Mammary epithelial cell (primary cell): ENCODE results near the gene CTNNBIP1.

ENCODE experiments used
- EZH2 ChIP-seq: IDR thresholded peaks from 2 replicates; pipeline ENCODE4 v1.6.1; 2012; ENCODE audit warnings: low read length, inconsistent platforms, borderline replicate concordance
- TF ChIP-seq, protein P1 (sequence below), 2 donors: IDR thresholded peaks in 1 of 2; conservative IDR thresholded peaks in 1 of 2; 2 replicates each; pipeline ENCODE4 v1.5.1; 2011 to 2012; ENCODE audit warnings: inconsistent platforms in 2 of 2, low read length in 2 of 2, mild to moderate bottlenecking in 2 of 2, control low read depth in 1 of 2, low read depth in 1 of 2; ENCODE audit not compliant: insufficient read depth in 1 of 2; ENCODE audit errors: extremely low read depth in 1 of 2

GRCh38 chr1:9910423-9911178 lies 532 bp upstream of the CTNNBIP1 start:
- TF ChIP-seq, protein P1, sequence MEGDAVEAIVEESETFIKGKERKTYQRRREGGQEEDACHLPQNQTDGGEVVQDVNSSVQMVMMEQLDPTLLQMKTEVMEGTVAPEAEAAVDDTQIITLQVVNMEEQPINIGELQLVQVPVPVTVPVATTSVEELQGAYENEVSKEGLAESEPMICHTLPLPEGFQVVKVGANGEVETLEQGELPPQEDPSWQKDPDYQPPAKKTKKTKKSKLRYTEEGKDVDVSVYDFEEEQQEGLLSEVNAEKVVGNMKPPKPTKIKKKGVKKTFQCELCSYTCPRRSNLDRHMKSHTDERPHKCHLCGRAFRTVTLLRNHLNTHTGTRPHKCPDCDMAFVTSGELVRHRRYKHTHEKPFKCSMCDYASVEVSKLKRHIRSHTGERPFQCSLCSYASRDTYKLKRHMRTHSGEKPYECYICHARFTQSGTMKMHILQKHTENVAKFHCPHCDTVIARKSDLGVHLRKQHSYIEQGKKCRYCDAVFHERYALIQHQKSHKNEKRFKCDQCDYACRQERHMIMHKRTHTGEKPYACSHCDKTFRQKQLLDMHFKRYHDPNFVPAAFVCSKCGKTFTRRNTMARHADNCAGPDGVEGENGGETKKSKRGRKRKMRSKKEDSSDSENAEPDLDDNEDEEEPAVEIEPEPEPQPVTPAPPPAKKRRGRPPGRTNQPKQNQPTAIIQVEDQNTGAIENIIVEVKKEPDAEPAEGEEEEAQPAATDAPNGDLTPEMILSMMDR (conservative IDR thresholded peaks at IDR 0.05 in 1 of 2, IDR thresholded peaks at IDR 0.05 in 1 of 2; ENCODE audit: extremely low read depth in 1 of 2, insufficient read depth in 1 of 2, low read depth in 1 of 2, low read length in 2 of 2) = no peak
- no peak for TF ChIP-seq EZH2
